Cardiac fibroblast (primary cell): ENCODE measurements around the gene FBXO31.

Source experiments
- DNase-seq, 2 donors: peaks; one replicate each; pipeline versions ENCODE4 v3.0.0 to v3.0.0-alpha.2; 2010; ENCODE audit warnings: low read depth in 2 of 2
- H3K4me3 ChIP-seq, 2 donors: replicated peaks in 1 of 2; 1 replicate in 1 of 2; 2 replicates in 1 of 2; pipeline ENCODE4 v1.5.1; 2011; ENCODE audit warnings: low read depth in 2 of 2, low read length in 2 of 2, mild to moderate bottlenecking in 2 of 2, moderate library complexity in 1 of 2
- TF ChIP-seq, protein P1 (sequence below): IDR thresholded peaks from one replicate; pipeline ENCODE4 v1.5.1; 2011; ENCODE audit warnings: low read depth, mild to moderate bottlenecking, low read length, inconsistent platforms

The FBXO31 gene

GRCh38 chr16:87417528-87417910, 33.9 kb upstream of the FBXO31 start:
- no peak for DNase-seq
- TF ChIP-seq, protein P1, sequence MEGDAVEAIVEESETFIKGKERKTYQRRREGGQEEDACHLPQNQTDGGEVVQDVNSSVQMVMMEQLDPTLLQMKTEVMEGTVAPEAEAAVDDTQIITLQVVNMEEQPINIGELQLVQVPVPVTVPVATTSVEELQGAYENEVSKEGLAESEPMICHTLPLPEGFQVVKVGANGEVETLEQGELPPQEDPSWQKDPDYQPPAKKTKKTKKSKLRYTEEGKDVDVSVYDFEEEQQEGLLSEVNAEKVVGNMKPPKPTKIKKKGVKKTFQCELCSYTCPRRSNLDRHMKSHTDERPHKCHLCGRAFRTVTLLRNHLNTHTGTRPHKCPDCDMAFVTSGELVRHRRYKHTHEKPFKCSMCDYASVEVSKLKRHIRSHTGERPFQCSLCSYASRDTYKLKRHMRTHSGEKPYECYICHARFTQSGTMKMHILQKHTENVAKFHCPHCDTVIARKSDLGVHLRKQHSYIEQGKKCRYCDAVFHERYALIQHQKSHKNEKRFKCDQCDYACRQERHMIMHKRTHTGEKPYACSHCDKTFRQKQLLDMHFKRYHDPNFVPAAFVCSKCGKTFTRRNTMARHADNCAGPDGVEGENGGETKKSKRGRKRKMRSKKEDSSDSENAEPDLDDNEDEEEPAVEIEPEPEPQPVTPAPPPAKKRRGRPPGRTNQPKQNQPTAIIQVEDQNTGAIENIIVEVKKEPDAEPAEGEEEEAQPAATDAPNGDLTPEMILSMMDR, result no peak
- H3K4me3 ChIP-seq, result no peak overlapping the region

DNA sequence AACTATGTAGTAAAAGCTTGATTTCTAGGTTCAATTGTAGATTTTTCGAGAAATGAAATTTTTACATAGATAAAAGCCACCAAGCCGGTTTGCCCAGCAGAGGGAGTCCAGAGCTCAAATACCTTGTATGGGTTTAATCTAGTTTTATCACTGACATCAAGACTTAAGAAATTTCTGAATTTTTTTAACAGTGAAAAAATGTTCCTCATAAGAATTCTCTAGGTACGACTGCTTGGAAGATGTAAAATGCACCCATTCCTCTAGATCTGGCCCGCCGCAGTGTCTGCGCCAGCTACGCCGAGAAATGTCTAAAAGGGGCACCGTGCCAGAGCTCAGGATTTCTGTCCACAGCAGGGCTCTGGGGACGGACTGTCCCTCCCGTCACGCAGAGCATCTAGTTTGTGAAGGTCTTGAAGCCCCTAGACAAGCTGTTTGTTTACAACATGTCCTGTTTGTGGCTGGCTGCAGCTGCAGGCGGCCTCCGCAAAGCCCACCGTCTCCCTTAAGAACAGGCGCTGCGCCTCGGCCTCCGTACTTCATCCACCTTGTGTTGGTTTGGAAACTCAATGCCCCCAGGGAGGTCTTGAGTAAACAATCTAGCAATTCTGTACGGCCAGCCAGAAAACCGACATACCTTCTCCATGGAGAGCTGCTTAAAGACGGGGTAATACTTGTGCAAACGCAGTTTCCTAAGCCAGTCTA, 33.4 kb upstream of the FBXO31 start:
- H3K4me3 ChIP-seq, result no peak overlapping the region
- DNase-seq, result peak; percentile 76 to 82
- TF ChIP-seq, protein P1, result peak; percentile 71

DNA sequence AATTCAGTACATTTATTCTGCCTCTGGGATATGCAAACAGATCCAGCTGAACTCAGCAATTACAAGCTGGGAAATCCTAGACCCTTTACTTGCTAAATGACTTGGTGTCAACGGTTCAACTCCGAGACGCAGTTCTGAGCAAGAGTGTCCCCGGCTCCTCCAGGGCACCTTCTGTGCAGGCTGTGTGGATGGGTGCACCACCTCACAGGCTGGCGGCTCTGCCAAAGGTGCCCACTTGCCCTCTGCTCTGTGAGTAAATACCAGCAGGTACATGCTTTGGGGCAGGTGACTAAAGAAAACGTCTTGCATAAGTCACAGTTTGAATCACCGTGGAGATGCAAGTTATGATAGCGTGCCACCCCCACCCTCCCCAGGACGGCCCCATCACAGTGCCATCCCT, 31.9 kb upstream of the FBXO31 start:
- TF ChIP-seq, protein P1, result no peak
- no peak overlapping the region for H3K4me3 ChIP-seq
- no peak for DNase-seq

GRCh38 chr16:87414251-87414680, 30.7 kb upstream of the FBXO31 start:
- no peak overlapping the region for H3K4me3 ChIP-seq
- no peak for DNase-seq
- TF ChIP-seq, protein P1, result no peak

- TF ChIP-seq, protein P1, result no peak
- no peak overlapping the region for H3K4me3 ChIP-seq
Observed at GRCh38 chr16:87412996-87413421, 29.4 kb upstream of the FBXO31 start.

GRCh38 chr16:87412371-87412995, 28.9 kb upstream of the FBXO31 start:
- TF ChIP-seq, protein P1, result no peak
- DNase-seq, result no peak
- no peak overlapping the region for H3K4me3 ChIP-seq

More at GRCh38 chr16:87412996-87413421, 29.4 kb upstream of the FBXO31 start:
- DNase-seq, result no peak
